GM12801 (cell line): ENCODE measurements around the gene STAMBPL1.

Source experiments
- TF ChIP-seq, protein P1 (sequence below): IDR thresholded peaks from one replicate; pipeline ENCODE4 v1.5.1; 2011; ENCODE audit warnings: control low read depth; ENCODE audit not compliant: insufficient read length; ENCODE audit errors: extremely low read depth

Gene STAMBPL1

DNA sequence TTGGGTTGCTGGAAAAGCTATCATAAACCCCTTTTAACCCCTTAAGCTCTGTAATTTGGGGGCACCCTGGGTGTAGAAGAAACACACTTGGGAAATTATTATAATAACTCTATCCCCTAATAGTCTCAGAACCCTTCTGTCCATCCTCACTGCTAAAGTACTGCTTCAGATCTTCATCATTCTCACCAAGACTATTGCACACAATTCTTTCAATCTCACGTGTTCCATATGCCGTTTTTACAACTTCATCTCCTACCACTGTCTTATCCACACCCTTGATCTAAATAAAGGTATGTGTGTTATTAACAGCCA lies 44.2 kb upstream of the STAMBPL1 start:
- TF ChIP-seq, protein P1, sequence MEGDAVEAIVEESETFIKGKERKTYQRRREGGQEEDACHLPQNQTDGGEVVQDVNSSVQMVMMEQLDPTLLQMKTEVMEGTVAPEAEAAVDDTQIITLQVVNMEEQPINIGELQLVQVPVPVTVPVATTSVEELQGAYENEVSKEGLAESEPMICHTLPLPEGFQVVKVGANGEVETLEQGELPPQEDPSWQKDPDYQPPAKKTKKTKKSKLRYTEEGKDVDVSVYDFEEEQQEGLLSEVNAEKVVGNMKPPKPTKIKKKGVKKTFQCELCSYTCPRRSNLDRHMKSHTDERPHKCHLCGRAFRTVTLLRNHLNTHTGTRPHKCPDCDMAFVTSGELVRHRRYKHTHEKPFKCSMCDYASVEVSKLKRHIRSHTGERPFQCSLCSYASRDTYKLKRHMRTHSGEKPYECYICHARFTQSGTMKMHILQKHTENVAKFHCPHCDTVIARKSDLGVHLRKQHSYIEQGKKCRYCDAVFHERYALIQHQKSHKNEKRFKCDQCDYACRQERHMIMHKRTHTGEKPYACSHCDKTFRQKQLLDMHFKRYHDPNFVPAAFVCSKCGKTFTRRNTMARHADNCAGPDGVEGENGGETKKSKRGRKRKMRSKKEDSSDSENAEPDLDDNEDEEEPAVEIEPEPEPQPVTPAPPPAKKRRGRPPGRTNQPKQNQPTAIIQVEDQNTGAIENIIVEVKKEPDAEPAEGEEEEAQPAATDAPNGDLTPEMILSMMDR: no peak

DNA sequence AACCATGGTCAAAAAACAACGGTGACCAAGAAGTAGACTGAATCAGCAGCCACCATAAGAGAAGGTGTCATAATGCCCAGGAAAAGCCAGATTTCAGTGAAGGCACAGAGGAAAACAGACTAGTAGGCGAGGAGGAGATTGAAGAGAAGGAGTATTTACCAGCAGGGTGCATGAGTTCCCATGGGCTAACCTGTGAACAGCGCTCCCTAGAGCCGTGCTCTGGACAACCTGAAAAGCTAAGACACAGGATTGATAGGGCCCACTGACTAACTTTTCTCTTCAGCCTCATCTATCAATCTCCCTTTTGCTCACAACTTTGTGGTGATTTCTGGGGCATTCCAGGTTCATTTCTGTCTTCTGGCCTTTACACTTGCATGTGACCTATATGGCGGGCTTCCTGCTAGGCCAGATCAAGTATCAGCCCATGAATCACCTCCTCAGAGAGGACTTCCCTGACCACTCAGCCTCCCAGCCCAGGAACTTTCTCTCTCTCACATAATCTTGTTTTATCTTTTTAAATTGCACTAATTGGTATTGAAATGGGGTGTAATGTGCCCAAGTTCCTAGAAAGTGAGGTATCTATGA lies 41.2 kb upstream of the STAMBPL1 start:
- TF ChIP-seq, protein P1: no peak

DNA sequence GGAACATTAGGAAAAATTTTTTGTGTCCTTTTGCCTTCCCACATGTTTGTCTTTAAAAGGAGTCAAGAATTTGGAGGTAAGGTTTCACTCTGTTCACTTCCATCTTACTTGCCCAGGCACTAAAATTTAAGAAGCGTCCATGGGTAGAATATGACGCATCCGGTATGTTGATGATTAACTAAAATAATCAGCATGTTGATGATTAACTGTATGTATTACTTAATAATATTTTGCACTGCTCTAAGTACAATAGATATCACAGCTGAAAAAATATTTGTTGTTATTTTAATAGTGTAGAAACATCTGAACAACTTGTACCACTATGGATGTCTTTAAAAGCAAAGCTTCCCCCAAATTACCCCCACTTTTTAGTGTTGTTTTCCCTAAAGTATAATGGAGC lies 39.9 kb upstream of the STAMBPL1 start:
- TF ChIP-seq, protein P1: no peak

DNA sequence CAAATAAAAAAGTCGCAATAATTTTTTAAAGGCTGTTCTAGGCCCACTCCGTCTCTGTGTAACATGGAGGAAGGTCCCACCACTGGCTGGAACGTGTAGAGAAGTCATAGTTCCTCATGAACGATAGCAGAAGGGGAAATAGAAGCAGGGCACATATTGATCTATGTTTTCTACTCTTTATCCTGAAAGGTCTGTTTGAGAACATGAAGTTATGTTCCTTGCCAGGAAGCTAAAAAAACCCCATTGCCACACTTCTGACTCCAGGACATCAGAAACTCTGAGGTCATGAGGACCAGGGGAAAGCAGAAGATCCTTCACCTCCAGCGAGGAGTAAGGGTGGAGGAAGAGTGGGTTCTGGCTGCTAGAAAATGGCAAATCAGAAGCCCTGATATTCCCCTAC lies 39.2 kb upstream of the STAMBPL1 start:
- TF ChIP-seq, protein P1: no peak

DNA sequence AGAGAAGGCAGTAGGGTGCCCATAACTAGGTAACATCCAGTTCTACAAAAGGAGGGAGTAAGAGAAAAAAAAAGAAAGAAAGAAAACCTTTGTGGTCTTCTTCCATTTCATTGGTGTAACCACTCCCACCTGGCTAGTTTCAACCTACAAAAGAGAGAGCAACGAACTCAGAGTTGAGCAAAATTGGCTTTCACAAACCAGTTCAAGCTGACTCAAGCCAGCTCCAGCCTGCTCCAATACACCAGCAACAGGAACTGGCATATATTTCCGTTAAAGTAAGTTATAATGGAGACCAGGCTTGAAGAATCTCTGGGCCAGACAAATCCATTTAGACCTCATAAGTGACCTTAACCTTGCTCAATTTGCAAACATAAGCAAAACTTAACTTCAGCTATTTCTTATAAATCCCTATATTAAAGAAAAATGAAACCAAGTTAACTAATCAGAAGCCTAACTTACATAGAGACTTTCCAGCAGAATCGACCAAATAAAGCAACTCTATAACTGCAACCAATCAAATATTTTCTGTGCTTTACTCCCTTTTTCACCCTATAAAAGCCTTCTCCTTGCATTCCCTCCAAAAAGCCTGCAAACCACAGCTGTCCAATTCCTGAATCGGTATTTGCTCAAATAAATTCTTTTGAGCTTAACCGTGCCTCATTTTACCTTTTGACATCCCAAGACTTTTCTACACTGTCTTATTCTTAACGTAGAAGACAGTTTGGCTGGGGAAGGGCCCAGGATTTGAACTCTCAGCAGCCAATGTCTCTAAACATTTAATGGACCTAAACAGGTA lies 38.5 kb upstream of the STAMBPL1 start:
- TF ChIP-seq, protein P1: no peak

- TF ChIP-seq, protein P1: no peak
These were observed 36.9 kb upstream of the STAMBPL1 start for GRCh38 chr10:88843171-88843570.

DNA sequence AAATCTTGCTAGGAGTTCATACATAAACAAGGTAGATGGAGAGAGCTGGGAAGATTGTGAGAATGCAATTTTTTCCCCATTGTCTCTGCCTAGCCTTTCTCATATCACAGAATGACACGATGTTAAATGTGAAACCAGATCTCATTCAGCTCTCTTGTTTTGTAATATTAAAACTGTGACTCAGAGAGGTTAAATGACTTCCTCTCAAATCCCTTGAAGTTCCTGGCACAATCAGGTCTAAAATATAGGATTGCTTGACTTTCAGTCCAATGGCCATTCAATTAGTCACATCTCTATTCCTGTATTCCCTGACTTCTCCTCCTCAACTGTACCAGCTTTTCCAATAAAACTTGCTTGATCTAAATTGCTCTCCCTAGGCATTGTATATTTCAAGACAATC lies 31.5 kb upstream of the STAMBPL1 start:
- TF ChIP-seq, protein P1: no peak
